Mucosa of descending colon (tissue), 3 donors: ENCODE results near the gene TNFAIP1. TPM values are rescaled to one million over a fixed set of nuclear protein-coding genes. Genes with fewer than 3 reads are reported as not detected.

ENCODE experiments used
- ATAC-seq: fragments of 200-7000 bp; cut with Tn5 transposase; one replicate; pipeline ENCODE4 v1.9.1; 2020; ENCODE audit warnings: mild to moderate bottlenecking, moderate library complexity
- DNase-seq, 3 donors: peaks; one replicate each; pipeline ENCODE4 v3.0.0-alpha.2; 2020
- H3K36me3 ChIP-seq: fragments of 200-600 bp; one replicate; pipeline ENCODE4 v1.8.0; 2021; ENCODE audit warnings: low read depth, mild to moderate bottlenecking
- H3K4me1 ChIP-seq: fragments of 200-600 bp; one replicate; pipeline ENCODE4 v1.8.0; 2021; ENCODE audit warnings: low read depth, mild to moderate bottlenecking
- H3K4me3 ChIP-seq: fragments of 200-600 bp; one replicate; pipeline ENCODE4 v1.8.0; 2021; ENCODE audit warnings: mild to moderate bottlenecking
- H3K9me3 ChIP-seq: fragments of 200-600 bp; one replicate; pipeline ENCODE4 v1.8.0; 2021; ENCODE audit warnings: mild to moderate bottlenecking
- CTCF ChIP-seq: fragments of 200-600 bp; IDR thresholded peaks from one replicate; pipeline ENCODE4 v1.8.0; 2022; ENCODE audit warnings: antibody characterized with exemption, mild to moderate bottlenecking
- intact Hi-C, 2 donors: fragments of 100-400 bp; cut with DNase I in 1 of 2; cut with micrococcal nuclease in 1 of 2; formaldehyde crosslinking; loops; one replicate each; pipeline versions ENCODE4 v1.11.0 to v1.11.1; 2022; cut with DNase I, micrococcal nuclease
- microRNA-seq: library from miRNA; unstranded; fragments of <30 nt; microRNA quantifications from one replicate; pipeline ENCODE4, GENCODE V29; 2019
- total RNA-seq, 3 donors: library from RNA; stranded (reverse); fragmentation: NEBNext Ultra II Directional in 2 of 3; extraction: Animal tissue kit (Norgen Biotek cat#: 25700) in 2 of 3; gene quantifications; one replicate each; pipeline versions ENCODE4 v1.2.1 to v1.2.4, GENCODE V29; 2021 to 2023
- donor health status: DM: no; HTN: no; CAD: no; lungs with moderate emphysema.
- donor health status: DM: no; HTN: no; CAD: no.
- donor health status: DM: no; HTN: yes; CAD: no.

Gene TNFAIP1
- total RNA-seq, 3 donors from 2014 or later = 36.8 to 38.4 (median 36.8) TPM

GRCh38 chr17:28392491-28392890, 56.9 kb downstream of the TNFAIP1 start:
- no peak for DNase-seq
- no peak for TF ChIP-seq CTCF
- no peaks in the 10 kb centered on the region for H3K36me3 ChIP-seq
- no peaks in the 10 kb centered on the region for H3K4me1 ChIP-seq
- intact Hi-C loops = no loop called here
- H3K9me3 ChIP-seq = no peaks in the 10 kb centered on the region
- no peak for ATAC-seq
- H3K4me3 ChIP-seq = no peak overlapping the region

- Histone ChIP-seq H3K4me3 (no peak overlapping the region), H3K4me1 (no peaks in the 10 kb centered on the region), H3K36me3 (no peaks in the 10 kb centered on the region), H3K9me3 (no peaks in the 10 kb centered on the region)
- intact Hi-C loops = no loop called here
- no peak for ATAC-seq
- DNase-seq = no peak
- no peak for TF ChIP-seq CTCF
These were observed 59.0 kb downstream of the TNFAIP1 start for GRCh38 chr17:28394337-28395116.

- no peaks in the 10 kb centered on the region for H3K36me3 ChIP-seq
- TF ChIP-seq CTCF = no peak
- no peak overlapping the region for H3K4me3 ChIP-seq
- ATAC-seq (no peak), DNase-seq (no peak)
- no peaks in the 10 kb centered on the region for H3K9me3 ChIP-seq
- H3K4me1 ChIP-seq = no peaks in the 10 kb centered on the region
- intact Hi-C loops = no loop called here
These were observed 59.9 kb downstream of the TNFAIP1 start for GRCh38 chr17:28395426-28395825.

- DNase-seq = no peak
- no peaks in the 10 kb centered on the region for H3K4me1 ChIP-seq
- no peak overlapping the region for H3K4me3 ChIP-seq
- no peak for TF ChIP-seq CTCF
- intact Hi-C loops = no loop called here
- no peaks in the 10 kb centered on the region for H3K9me3 ChIP-seq
- ATAC-seq = no peak
- H3K36me3 ChIP-seq = no peaks in the 10 kb centered on the region
These were observed 60.4 kb downstream of the TNFAIP1 start for GRCh38 chr17:28395968-28396367.

Small RNA genes lying within 50 kb of the gene (microRNA-seq; reads per million reads assigned to microRNA genes)
- not detected for gene MIR4723

Other genes with a start within 250 kb of the TNFAIP1 start
- 10 to 100 TPM; 14.3 to 25.1 (median 18.1) TPM for gene TMEM97, start 16.6 kb upstream of the TNFAIP1 start, total RNA-seq
- 10 to 100 TPM; 23.6 to 44.1 (median 28.0) TPM for gene IFT20, start 289 bp upstream of the TNFAIP1 start, total RNA-seq
- gene POLDIP2, start 21.8 kb downstream of the TNFAIP1 start, total RNA-seq = 10 to 100 TPM; 71.7 to 82.4 (median 81.3) TPM
- gene SEBOX, start 29.4 kb downstream of the TNFAIP1 start, total RNA-seq = not detected
- gene VTN, start 34.5 kb downstream of the TNFAIP1 start, total RNA-seq = under 1 TPM; 0.23 to 0.39 (median 0.35) TPM
- 10 to 100 TPM; 12.8 to 16.4 (median 15.0) TPM for gene SARM1, start 35.9 kb downstream of the TNFAIP1 start, total RNA-seq
- 1 to 10 TPM; 4.2 to 10.0 (median 8.6) TPM for gene SLC46A1, start 70.5 kb downstream of the TNFAIP1 start, total RNA-seq
- 10 to 100 TPM; 14.9 to 87.0 (median 17.1) TPM for gene SLC13A2, start 137.9 kb downstream of the TNFAIP1 start, total RNA-seq
- under 1 TPM in 2 of 3 donors, not detected in 1; 0.46 to 0.69 TPM for gene FOXN1, start 170.6 kb downstream of the TNFAIP1 start, total RNA-seq
- gene UNC119, start 216.9 kb downstream of the TNFAIP1 start, total RNA-seq = 10 to 100 TPM; 20.5 to 32.3 (median 23.2) TPM
- 100 to 1,000 TPM in 1 of 3 donors, 10 to 100 TPM in 2; 52.2 to 100 (median 88.5) TPM for gene PIGS, start 235.8 kb downstream of the TNFAIP1 start, total RNA-seq
- 10 to 100 TPM; 15.3 to 25.4 (median 19.7) TPM for gene ALDOC, start 241.1 kb downstream of the TNFAIP1 start, total RNA-seq